Activated CD4-positive, CD25-positive, alpha-beta regulatory T cell (primary cell): ENCODE data around the gene TMCC2.
"Not testable (repeated sequence)": the region's sequence is repeated elsewhere in the genome, so short reads cannot be mapped to it uniquely, and the experiment has no call there.

Experiments used
- DNase-seq, 4 experiments: peaks; one replicate each; lab custom pipeline; 2025; lab: John Stamatoyannopoulos, UW

TMCC2 gene

DNA sequence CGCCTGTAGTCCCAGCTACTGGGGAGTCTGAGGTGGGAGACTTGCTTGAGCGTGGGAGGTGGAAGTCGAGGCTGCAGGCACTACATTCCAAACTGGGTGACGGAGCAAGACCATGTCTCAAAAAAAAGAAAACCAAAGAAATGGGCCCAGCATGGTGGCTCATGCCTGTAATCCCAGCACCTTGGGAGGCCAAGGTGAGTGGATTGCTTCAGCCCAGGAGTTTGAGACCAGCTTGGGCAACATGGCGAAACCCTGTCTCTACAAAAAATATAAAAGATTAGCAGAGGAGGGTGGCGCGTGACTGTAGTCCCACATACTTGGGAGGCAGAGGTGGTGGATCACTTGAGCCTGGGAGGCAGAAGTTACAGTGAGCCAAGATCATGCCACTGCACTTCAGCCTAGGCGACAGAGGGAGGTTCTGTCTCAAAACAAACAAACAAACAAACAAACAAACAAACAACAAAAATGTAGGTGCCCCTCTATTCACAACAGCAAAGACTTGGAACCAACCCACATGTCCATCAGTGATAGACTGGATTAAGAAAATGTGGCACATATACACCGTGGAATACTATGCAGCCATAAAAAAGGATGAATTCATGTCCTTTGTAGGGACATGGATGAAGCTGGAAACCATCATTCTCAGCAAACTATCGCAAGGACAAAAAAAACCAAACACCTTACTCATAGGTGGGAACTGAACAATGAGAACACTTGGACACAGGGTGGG is 53.1 kb downstream of the TMCC2 start:
- DNase-seq: not testable (repeated sequence)

DNA sequence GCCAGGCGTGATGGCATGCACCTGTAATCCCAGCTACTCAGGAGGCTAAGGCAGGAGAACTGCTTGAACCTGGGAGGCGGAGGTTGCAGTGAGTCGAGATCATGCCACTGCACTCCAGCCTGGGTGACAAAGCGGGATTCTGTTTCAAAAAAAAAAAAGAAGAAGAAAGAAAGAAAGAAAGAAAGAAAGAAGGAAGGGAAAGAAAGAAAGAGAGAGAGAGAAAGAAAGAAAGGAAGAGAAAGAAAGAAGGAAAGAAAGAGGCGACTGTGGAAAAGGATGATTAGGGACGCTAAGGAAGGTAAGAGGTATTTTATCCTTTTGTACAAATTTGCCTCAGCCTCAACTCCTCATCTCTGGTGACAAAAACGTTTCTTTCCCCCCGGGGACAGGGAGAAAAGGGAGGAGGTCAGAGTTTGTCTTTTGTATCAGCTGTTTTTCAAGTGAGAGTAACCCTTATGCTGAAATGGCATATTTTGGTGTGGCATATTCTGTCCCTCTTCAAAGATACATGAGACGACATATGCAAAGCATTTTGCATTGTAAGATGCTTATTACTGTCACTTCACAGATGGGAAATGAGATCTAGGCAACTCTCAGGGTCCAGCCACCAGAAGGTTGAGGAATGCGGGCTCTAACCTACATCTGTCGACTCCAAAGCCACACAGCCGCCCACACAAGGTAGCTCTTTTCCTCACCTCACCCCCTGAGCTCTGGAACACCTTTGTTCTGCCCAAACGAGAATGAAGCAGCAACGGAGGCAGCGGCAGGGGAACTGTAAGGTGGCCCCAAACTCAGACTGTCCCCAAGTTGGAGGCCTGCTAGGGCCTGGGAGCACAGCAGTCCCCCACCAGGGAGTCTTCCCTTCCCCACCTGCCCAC is 55.8 kb downstream of the TMCC2 start:
- no peak for DNase-seq

DNA sequence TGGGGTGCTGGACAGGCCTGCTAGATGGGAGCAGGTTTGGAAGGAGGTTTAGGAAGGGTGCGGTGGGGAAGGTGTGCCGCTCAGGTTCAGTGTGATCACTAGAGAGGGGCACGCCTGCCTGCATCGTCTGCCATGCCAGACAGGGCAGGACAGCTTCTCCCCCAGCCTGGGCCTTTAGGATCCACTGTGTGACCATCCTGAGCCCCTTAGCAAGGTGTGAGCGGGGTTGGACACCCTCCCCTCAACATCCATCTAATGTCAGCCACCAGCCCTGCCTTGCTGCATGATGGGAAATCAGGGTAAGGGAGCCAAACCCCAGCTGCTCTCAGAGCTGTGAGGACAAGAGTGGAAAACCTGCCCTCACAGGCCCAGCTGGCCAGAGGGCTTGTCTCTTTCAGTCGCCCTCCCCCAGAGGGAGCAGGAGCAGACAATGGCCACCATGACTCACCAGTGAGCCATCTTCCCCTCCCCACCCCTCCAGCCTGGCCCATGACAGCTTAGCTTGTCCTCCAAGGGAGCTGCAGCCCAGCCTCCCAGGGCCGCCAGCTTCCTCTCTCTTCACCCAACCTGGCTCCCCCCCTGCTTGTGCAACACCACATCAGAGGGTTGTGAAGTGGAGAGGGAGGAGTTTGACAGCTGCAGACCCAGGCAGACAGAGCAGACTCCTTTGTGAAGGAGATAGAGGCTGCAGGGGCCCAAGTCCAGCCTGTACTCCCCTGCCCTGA is 56.8 kb downstream of the TMCC2 start:
- DNase-seq: peak; percentile 15 to 85 (median 65)

DNA sequence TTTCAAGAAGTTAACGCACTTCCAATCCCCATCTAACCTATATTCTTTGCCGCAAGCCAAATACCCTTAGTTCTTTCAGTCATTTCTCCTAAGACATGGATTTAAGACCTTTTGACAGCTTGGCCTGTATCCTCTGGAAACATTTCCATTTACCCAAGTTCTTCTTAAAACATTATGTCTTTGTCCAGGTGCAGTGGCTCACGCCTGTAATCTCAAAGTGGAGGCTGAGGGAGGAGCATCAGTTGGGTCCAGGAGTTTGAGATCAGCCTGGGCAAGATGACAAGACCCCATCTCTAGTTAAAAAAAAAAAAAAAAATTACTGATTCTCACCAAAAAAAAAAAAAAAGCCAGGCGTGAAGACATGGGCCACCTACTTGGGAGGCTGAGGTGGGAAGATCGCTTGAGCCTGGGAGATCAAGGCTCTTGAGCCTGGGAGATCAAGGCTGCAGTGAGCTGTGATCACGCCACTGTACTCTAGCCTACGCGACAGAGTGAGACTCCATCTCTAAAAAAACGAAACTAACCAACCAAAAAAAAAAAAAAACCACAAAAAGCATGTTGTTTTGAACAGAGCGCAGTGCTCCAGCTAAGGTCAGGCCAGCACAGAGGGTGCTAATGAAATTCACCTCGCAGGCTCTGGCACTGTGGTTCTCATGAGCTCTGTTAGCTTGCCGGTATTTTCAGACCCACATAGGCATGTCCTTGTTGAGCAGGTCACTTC is 57.8 kb downstream of the TMCC2 start:
- peak in 3 of 4 experiments; percentile 13 to 38 (median 26) for DNase-seq

DNA sequence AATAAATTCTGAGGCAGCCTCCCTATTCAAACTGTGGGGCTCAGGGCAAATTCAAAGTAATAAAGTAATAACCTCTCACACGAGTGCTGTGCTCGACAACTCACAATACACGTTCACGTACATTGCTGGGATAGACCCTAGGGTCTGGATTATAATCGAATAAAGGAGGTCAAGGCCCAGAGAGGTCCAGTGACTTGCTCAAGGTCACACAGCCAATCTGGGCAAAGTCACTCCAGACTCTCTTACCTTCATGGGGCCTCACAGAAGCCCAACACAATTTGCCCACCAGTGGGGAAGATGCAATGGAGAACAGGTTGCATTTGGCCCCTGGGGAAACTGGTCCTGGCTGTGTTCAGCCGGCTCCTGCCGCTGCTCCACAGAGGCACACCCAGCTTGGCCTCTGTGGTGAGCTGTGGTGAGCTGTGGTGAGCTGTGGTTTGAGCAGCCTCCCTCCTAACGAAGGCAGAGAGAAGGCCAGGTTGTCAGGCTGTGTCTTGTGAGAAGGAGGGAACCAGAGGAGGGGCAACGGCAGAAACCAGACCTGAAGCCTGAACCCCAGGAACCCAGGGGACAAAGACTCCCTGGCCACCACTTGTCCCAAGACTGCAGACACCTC is 58.7 kb downstream of the TMCC2 start:
- peak in 3 of 4 experiments; percentile 14 to 25 (median 23) for DNase-seq

DNA sequence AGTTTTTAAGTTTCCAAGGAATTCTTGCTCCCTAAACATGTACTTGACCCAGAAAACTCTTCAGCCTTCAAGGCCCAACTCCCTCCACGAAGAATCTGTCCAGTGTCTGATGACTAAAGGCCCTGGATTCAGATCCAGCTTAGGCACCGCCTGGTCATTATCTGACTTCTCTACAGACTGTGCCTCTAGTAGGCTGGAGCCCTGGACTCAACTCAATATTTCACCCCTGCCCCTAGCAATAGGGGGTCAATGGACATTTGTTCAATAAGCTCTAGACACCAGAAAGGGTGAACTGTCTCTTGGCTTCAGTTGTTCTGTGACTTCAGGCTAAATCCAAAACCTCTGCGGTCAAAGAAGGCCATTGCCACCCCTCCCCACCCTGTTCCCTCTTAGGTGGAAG is 59.3 kb downstream of the TMCC2 start:
- DNase-seq: no peak

DNA sequence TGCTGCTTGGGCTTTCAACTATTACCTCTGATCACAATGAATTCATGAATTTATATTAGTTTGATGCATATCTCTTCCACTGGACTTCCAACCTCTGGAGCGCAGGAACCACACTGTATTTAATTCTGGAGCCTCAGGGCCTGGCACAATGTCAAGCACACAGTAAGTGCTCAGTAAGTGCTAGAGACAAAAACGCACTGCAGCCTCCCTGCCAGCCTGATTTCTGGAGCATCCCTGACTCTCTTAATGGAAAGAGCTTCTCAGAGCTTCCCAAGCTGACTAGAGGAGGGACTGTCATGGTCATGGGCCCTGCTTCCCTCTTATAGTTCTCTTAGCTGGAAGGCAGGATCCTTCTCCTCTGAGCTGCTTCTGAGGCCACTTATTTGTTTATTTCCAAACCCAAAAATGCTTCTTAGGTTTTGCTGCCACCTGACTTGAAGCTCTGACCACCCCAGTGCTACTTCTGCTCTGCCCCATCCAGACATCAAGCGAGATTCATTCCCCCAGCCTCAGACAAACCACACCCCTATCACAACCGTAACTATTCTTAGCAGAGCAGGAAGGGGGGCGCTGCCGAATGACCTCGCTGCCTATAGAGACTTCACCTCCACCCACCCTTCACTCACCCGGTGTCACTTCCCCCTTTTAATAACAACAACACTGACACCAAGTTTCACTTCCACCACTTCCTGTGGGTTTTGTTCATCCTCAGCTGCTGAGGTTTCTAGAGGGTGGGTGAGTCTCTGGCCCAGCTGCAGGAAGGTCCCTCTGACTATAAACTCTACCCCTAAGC is 60.2 kb downstream of the TMCC2 start:
- peak; percentile 24 to 72 (median 58) for DNase-seq

DNA sequence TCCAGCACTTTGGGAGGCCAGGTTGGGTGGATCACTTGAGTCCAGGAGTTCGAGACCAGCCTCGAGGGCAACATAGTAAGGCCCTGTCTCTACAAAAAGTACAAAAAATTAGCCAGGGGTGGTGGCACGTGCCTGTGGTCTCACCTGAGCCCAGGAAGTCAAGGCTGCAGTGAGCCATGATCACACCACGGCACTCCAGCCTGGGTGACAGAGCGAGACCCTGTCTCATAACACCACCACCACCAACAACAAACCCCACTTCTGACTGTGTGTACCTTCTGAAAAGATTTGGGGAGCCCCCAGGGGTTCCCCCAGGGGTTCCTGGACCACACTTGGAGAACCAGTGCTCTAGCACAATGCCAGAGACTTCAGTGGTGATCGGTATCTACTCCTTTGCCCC is 63.9 kb downstream of the TMCC2 start:
- DNase-seq: no peak

DNA sequence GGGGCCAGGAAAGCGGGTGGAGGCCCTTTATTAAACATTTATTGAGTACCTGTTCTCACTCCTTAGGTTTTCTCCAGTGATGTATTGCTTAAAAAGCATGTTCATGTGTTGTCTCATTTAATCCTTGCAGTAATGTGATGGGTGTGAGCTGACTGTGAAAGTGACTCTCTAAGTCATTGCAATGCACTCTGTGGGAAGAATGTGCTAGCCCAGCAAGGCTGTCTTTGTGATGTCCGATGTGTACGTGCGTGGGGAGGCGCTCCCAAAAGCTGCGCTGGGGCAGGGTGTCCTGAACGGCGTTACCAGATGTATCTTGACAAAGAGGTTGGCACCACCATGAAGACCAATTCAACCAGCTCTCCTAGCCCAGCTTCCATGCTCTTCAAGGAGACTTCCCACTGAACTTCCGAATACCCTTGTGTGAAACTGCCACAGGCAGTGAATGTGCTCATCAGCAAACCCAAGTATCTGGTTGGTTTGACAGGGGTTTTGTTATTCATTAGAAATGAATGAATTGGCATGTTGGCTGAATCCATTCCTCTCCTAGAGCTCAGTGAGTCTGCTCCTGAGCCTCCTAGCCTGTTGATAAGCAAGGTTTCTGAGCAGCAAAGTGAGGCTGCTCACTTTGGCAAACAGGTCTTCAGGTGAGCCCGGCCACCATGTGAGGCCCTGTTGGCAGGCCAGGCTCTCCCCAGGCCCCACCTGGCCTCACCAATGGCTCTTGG is 65.8 kb downstream of the TMCC2 start:
- no peak for DNase-seq

DNA sequence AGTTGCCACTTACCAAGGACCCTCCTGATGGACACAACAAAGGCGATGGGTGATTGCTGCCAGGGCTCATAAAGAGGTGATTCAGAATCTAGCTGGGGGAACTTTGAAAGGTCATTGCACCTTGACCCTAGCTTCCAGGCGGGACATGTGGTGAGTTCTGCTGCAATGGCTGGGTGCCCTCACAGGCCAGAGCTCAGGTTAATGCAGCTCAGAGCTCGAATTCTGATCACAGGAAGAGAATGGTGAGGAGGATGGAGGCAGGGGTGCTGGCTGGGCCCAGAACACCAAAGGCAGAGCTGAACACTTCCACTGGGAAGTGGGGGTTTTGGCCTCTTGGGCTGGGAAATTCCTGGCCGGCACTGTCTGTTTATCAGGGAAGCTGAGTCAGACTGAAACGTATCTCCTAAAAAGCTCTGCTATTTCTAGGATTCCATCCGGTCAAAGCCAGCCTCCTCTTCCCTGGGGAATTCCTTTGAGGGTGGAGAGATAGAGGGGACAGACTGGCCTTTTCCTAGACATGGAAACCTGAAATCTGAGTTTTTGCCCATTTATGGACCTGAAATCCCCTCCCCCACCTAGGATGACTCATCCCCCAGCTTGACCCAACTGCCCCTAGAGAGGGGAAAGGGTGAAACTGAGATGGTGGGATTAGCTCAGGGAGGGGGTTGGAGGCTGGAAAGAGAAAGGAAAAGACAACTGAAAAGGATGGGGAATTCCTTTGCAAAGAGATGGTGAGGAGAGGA is 66.6 kb downstream of the TMCC2 start:
- no peak for DNase-seq

DNA sequence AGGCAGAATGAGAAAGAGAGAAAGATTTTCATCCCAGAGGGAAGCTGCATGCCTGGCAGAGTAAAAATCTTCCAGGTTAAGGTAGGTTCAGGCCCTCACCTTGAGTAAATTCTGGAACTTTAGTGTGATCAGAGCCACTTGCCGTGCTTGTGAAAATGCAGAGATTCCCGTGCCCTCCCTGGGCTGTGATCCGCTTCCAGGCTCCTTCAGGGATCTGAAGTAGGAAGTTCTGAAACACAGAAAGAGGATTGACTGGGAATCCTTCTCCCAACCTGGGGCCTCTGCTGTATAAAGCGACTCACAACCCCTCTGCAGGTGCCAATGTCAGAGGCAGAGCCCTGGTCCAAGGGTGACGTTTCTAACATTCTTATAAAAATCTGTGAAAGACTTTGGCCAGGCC is 67.2 kb downstream of the TMCC2 start:
- no peak for DNase-seq

DNA sequence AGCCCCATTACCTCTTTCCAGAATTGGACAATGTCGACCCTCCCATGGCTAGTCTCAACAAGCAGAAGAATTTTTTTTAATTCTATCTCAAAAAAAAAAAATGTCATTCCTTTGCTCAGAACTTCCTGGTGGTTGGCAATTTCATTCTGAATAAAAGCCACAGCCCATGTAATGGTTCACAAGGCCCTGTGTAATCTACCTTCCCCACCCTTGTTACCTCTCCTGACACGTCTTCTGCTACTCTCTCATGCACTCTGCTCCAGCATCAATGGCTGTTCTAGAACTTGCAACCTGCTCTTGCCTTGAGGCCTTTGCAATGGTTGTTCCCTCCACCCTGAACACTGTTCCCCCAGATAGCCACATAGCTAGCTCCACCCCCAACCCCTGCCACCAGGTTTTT is 68.4 kb downstream of the TMCC2 start:
- no peak for DNase-seq

DNA sequence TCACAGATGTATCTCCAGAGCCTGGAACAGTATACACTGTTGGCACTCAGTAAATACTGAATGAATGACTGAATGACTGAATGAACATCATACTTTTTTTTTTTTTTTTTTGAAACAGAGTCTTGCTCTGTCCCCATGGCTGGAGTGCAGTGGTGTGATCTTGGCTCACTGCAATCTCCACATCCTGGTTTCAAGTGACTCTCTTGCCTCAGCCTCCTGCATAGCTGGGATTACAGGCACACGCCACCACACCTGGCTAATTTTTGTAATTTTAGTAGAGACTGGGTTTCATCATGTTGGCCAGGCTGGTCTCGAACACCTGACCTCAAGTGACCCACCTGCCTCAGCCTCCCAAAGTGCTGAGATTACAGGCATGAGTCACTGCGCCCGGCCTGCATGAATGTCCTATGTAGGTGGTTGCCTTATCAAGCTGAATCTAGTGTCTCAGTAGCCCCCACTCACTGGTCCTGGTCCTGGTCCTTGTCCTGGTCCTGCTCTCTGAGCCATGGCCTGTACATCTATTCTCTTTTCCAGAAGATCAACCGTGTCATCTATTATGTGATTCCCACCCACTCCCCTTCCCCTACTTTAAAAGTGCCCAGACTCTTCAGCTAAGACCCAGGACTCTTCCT is 69.9 kb downstream of the TMCC2 start:
- DNase-seq: not testable (repeated sequence)

DNA sequence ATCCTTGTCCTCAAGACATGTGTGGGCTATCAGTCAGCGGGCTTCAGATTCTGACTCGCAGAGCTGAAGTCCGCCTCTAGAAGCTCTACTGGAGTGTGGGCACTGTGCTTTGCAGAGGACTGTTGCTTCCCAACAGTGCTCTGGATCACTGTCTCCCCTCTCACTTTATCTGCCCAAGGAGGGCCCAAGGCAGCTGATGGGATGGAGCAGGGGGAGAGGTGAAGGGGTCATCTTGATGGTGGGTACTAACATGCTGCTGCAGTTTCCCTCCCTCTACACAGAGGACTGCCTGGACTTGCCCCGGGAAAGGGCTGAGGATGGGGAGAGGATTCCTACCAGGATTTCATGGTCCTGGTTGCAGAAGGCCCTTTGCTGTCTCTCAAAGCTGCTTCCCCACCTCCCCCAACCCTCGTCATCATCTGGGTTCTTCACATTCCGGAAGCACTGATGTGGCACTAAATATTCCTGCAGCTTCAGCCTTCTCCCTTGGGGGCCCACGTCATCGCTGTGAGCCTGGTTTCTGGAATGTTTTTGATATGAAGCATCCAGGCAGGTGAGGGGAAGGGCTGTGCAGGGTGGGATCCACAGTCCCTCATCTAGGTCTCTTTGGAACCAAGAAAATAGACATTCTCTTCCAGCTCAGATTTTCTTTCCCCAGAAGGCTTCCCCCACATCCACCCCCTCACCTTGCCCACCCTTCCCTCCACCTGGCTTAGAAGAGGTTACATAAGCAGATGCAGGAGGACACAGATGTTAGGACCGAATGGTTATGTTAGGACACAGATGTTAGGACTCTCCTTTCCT is 70.6 kb downstream of the TMCC2 start:
- DNase-seq: no peak

DNA sequence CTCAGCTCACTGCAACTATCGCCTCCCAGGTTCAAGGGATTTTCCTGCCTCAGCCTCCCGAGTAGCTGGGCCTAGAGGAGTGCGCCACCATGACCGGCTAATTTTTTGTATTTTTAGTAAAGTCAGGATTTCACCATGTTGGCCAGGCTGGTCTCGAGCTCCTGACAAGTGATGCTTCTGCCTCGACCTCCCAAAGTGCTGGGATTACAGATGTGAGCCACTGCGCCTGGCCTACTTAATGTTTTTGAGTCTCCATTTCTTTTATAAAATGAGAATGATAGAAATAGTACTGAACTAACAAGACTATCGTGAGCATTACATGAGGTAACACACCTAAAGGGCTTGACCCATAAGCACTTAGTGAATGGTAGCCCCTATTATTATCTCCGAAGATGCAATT is 72.4 kb downstream of the TMCC2 start:
- no peak for DNase-seq

DNA sequence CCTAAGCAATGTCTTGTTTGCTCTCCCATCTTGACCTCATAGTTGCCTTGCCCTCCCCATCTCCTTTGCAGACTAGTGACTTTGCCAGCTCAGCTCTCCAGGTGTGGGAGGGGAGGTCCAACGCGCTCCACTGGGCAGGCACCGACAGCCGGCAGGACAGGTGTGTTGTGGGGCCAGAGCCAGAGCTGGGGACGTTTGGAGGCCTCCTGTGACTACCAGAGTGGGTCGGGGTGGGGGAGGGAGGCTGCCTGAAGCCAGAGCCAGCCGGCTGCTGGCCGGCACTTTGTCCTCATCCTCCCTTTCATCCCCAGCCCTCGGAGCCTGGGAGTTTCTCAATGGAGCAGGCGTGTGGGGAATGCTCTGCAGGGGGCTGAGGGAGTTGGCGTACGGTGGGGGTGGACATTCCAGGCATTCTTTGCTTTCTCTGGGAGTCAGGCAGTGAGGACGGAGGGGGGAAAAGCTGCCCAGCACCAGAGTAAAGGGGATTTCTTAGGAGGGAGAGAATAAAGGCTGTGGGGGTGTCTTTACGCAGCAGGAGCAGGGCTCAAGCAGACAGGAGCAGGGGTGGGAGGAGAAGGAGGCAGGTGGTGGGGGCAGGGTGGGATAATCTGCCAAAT is 73.6 kb downstream of the TMCC2 start:
- DNase-seq: no peak

DNA sequence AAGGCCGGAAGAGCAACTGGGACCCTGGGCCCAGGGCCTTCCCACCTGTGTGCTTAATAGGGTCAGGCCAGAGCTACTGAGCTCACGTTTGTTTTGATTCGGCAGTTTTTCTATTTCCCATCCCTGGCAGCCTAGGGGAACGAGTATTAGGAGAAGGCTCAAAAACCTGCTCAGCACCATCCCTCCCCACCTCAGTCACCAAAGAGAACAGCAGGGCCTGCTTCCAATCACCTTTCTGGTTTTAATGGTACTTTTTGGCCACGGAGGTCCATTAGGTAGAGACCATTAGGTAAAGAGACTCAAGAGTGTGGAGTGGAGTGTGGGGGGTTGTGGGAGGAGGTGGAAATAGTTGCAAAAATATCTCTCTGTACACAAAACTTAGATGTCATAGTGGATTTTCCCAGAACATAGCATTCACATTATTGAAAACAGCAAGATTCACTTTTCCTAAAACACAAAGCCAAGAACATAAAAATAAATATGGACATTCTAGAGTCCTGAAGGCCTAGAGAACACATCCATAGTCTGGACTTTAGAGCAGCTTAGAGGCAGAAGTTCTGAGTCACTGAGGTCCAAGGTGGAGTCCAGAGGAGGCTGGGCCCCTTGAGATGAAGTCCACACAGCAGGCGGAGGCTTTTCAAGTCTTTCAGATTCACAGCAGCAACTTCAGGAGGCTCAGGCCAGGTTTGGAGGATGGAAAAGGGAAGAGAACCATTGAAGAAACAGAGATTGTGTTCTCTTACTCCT is 74.3 kb downstream of the TMCC2 start:
- DNase-seq: no peak
